ENCODE measurements around the gene EDNRB. TPM values are rescaled to one million over a fixed set of nuclear protein-coding genes. Genes with fewer than 3 reads are reported as not detected.

EDNRB gene
- 0.34 and 1.2 TPM in 2 replicates for total RNA-seq

DNA sequence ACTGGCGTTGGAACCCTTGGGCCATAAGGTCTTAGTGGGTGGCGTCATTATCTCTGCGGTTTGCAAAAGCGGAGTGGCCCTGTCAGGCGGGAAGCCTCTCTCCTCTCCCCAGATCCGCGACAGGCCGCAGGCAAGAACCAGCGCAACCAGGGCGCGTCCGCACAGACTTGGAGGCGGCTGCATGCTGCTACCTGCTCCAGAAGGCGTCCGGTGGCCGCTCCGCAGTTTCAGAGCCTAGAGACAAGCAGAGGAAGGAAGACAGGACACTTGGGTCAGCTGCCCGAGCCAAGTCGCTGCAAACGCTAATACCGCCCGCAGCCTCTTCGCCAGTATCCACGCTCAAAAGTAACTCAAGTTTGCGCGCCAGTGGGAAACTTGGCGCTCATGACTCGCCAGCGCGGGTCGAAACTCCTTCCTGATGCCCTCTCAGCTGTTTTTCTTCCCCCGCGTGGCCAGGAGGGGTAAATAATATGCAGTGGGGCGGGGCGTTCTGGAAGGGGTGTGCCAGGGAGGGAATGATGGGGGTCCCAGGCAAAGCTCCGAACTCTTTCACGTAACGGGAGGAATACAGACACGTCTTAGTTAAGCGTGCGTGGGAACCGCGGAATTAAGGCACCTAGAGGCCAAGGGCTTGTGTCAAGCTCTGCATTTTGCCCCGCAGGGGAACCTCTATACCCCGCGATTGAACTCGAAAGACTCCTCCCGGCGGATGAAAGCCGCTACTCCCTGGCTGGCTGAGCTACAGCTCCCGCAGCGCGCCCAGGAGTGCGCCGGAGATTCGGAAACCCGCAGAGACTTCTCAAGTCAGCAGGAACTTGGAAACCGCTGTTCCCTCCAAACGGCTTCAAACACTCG, at the start of gene EDNRB:
EDNRB (minus strand) TSS at position 441 of the 855 bp plus-strand sequence; CDS start at position 183, 258 bp downstream.

Other genes starting within 250 kb of the EDNRB start
- 0.15 and 0.17 TPM in 2 replicates for gene SLAIN1, start 221.1 kb downstream of the EDNRB start, total RNA-seq